Measurements from ENCODE around the gene KCNN4.

KCNN4 gene

GRCh38 chr19:43798026-43798545 lies 17.3 kb upstream of the KCNN4 start:
- no peak overlapping the region for H3K9ac ChIP-seq (ENCODE audit: low read depth, low read length)
- no peaks in the 10 kb centered on the region for H3K4me1 ChIP-seq (ENCODE audit: insufficient read depth, low read length)
- peaks cover 66% of the 10 kb centered on the region for H3K27me3 ChIP-seq (ENCODE audit: insufficient read depth, low read length)
- no peaks in the 10 kb centered on the region for H3K36me3 ChIP-seq (ENCODE audit: insufficient read depth, low read length)
- peak overlapping the region; percentile 65 for H3K4me3 ChIP-seq (ENCODE audit: low read length)
- H3K9me3 ChIP-seq (ENCODE audit: insufficient read depth, low read depth, low read length): no peaks in the 10 kb centered on the region
- H3K27ac ChIP-seq (ENCODE audit: low read depth, low read length): no peak overlapping the region
- 25% methylated on average over 5 of the region's 5 CpGs for WGBS

GRCh38 chr19:43797556-43797955 lies 16.8 kb upstream of the KCNN4 start:
- H3K27ac ChIP-seq (ENCODE audit: low read depth, low read length): no peak overlapping the region
- H3K36me3 ChIP-seq (ENCODE audit: insufficient read depth, low read length): no peaks in the 10 kb centered on the region
- no peak overlapping the region for H3K9ac ChIP-seq (ENCODE audit: low read depth, low read length)
- no peaks in the 10 kb centered on the region for H3K9me3 ChIP-seq (ENCODE audit: insufficient read depth, low read depth, low read length)
- H3K27me3 ChIP-seq (ENCODE audit: insufficient read depth, low read length): peaks cover 68% of the 10 kb centered on the region
- H3K4me3 ChIP-seq (ENCODE audit: low read length): no peak overlapping the region
- 75% methylated on average over 7 of the region's 7 CpGs for whole genome bisulfite sequencing
- H3K4me1 ChIP-seq (ENCODE audit: insufficient read depth, low read length): no peaks in the 10 kb centered on the region

GRCh38 chr19:43797118-43797517 lies 16.3 kb upstream of the KCNN4 start:
- H3K27me3 ChIP-seq (ENCODE audit: insufficient read depth, low read length): peaks cover 68% of the 10 kb centered on the region
- no peak overlapping the region for H3K27ac ChIP-seq (ENCODE audit: low read depth, low read length)
- H3K36me3 ChIP-seq (ENCODE audit: insufficient read depth, low read length): no peaks in the 10 kb centered on the region
- no peak overlapping the region for H3K4me3 ChIP-seq (ENCODE audit: low read length)
- H3K9me3 ChIP-seq (ENCODE audit: insufficient read depth, low read depth, low read length): no peaks in the 10 kb centered on the region
- 60% methylated on average over 5 of the region's 6 CpGs for WGBS
- no peak overlapping the region for H3K9ac ChIP-seq (ENCODE audit: low read depth, low read length)
- no peaks in the 10 kb centered on the region for H3K4me1 ChIP-seq (ENCODE audit: insufficient read depth, low read length)

GRCh38 chr19:43790587-43790986 lies 9.8 kb upstream of the KCNN4 start:
- peaks cover 18% of the 10 kb centered on the region for H3K27me3 ChIP-seq (ENCODE audit: insufficient read depth, low read length)
- H3K9ac ChIP-seq (ENCODE audit: low read depth, low read length): no peak overlapping the region
- H3K9me3 ChIP-seq (ENCODE audit: insufficient read depth, low read depth, low read length): no peaks in the 10 kb centered on the region
- 47% methylated on average over 3 of the region's 3 CpGs for WGBS
- H3K4me1 ChIP-seq (ENCODE audit: insufficient read depth, low read length): no peaks in the 10 kb centered on the region
- H3K36me3 ChIP-seq (ENCODE audit: insufficient read depth, low read length): no peaks in the 10 kb centered on the region
- H3K4me3 ChIP-seq (ENCODE audit: low read length): no peak overlapping the region
- no peak overlapping the region for H3K27ac ChIP-seq (ENCODE audit: low read depth, low read length)

- Histone ChIP-seq H3K27me3 (ENCODE audit: insufficient read depth, low read length) (peaks cover 10% of the 10 kb centered on the region), H3K9ac (ENCODE audit: low read depth, low read length) (no peak overlapping the region), H3K27ac (ENCODE audit: low read depth, low read length) (no peak overlapping the region), H3K4me1 (ENCODE audit: insufficient read depth, low read length) (no peaks in the 10 kb centered on the region), H3K9me3 (ENCODE audit: insufficient read depth, low read depth, low read length) (no peaks in the 10 kb centered on the region), H3K4me3 (ENCODE audit: low read length) (no peak overlapping the region), H3K36me3 (ENCODE audit: insufficient read depth, low read length) (no peaks in the 10 kb centered on the region)
- 12% methylated on average over 3 of the region's 3 CpGs for WGBS
Observed at GRCh38 chr19:43789029-43789428, 8.3 kb upstream of the KCNN4 start.

- Histone ChIP-seq H3K9me3 (ENCODE audit: insufficient read depth, low read depth, low read length) (no peaks in the 10 kb centered on the region), H3K4me1 (ENCODE audit: insufficient read depth, low read length) (no peaks in the 10 kb centered on the region), H3K27me3 (ENCODE audit: insufficient read depth, low read length) (no peaks in the 10 kb centered on the region), H3K4me3 (ENCODE audit: low read length) (no peak overlapping the region), H3K36me3 (ENCODE audit: insufficient read depth, low read length) (no peaks in the 10 kb centered on the region), H3K9ac (ENCODE audit: low read depth, low read length) (no peak overlapping the region), H3K27ac (ENCODE audit: low read depth, low read length) (no peak overlapping the region)
- WGBS: 36% methylated on average over 1 of the region's 1 CpG
Observed at GRCh38 chr19:43786665-43787064, 5.9 kb upstream of the KCNN4 start.

GRCh38 chr19:43784981-43785808 lies 4.4 kb upstream of the KCNN4 start:
- H3K36me3 ChIP-seq (ENCODE audit: insufficient read depth, low read length): no peaks in the 10 kb centered on the region
- no peaks in the 10 kb centered on the region for H3K4me1 ChIP-seq (ENCODE audit: insufficient read depth, low read length)
- no peaks in the 10 kb centered on the region for H3K27me3 ChIP-seq (ENCODE audit: insufficient read depth, low read length)
- H3K4me3 ChIP-seq (ENCODE audit: low read length): no peak overlapping the region
- WGBS: 30% methylated on average over 10 of the region's 10 CpGs
- no peaks in the 10 kb centered on the region for H3K9me3 ChIP-seq (ENCODE audit: insufficient read depth, low read depth, low read length)
- H3K27ac ChIP-seq (ENCODE audit: low read depth, low read length): no peak overlapping the region
- no peak overlapping the region for H3K9ac ChIP-seq (ENCODE audit: low read depth, low read length)

GRCh38 chr19:43784241-43784980 lies 3.6 kb upstream of the KCNN4 start:
- no peak overlapping the region for H3K4me3 ChIP-seq (ENCODE audit: low read length)
- WGBS: 60% methylated on average over 4 of the region's 4 CpGs
- no peaks in the 10 kb centered on the region for H3K36me3 ChIP-seq (ENCODE audit: insufficient read depth, low read length)
- no peaks in the 10 kb centered on the region for H3K27me3 ChIP-seq (ENCODE audit: insufficient read depth, low read length)
- H3K9me3 ChIP-seq (ENCODE audit: insufficient read depth, low read depth, low read length): no peaks in the 10 kb centered on the region
- H3K4me1 ChIP-seq (ENCODE audit: insufficient read depth, low read length): peaks cover 7% of the 10 kb centered on the region
- H3K9ac ChIP-seq (ENCODE audit: low read depth, low read length): no peak overlapping the region
- no peak overlapping the region for H3K27ac ChIP-seq (ENCODE audit: low read depth, low read length)

GRCh38 chr19:43783636-43784035 lies 2.9 kb upstream of the KCNN4 start:
- no peaks in the 10 kb centered on the region for H3K9me3 ChIP-seq (ENCODE audit: insufficient read depth, low read depth, low read length)
- no peak overlapping the region for H3K9ac ChIP-seq (ENCODE audit: low read depth, low read length)
- H3K4me1 ChIP-seq (ENCODE audit: insufficient read depth, low read length): peaks cover 9% of the 10 kb centered on the region
- H3K27ac ChIP-seq (ENCODE audit: low read depth, low read length): no peak overlapping the region
- no peak overlapping the region for H3K4me3 ChIP-seq (ENCODE audit: low read length)
- WGBS: 89% methylated on average over 8 of the region's 8 CpGs
- H3K27me3 ChIP-seq (ENCODE audit: insufficient read depth, low read length): no peaks in the 10 kb centered on the region
- H3K36me3 ChIP-seq (ENCODE audit: insufficient read depth, low read length): no peaks in the 10 kb centered on the region

- Histone ChIP-seq H3K4me3 (ENCODE audit: low read length) (no peak overlapping the region), H3K27me3 (ENCODE audit: insufficient read depth, low read length) (no peaks in the 10 kb centered on the region), H3K9ac (ENCODE audit: low read depth, low read length) (no peak overlapping the region), H3K4me1 (ENCODE audit: insufficient read depth, low read length) (peaks cover 13% of the 10 kb centered on the region), H3K27ac (ENCODE audit: low read depth, low read length) (no peak overlapping the region), H3K36me3 (ENCODE audit: insufficient read depth, low read length) (no peaks in the 10 kb centered on the region), H3K9me3 (ENCODE audit: insufficient read depth, low read depth, low read length) (no peaks in the 10 kb centered on the region)
- 92% methylated on average over 24 of the region's 24 CpGs for WGBS
Observed at GRCh38 chr19:43782689-43783231, 2.0 kb upstream of the KCNN4 start.

GRCh38 chr19:43782311-43782660 lies 1.5 kb upstream of the KCNN4 start:
- Histone ChIP-seq H3K9ac (ENCODE audit: low read depth, low read length) (no peak overlapping the region), H3K4me3 (ENCODE audit: low read length) (no peak overlapping the region), H3K36me3 (ENCODE audit: insufficient read depth, low read length) (no peaks in the 10 kb centered on the region), H3K9me3 (ENCODE audit: insufficient read depth, low read depth, low read length) (no peaks in the 10 kb centered on the region), H3K4me1 (ENCODE audit: insufficient read depth, low read length) (peaks cover 18% of the 10 kb centered on the region), H3K27me3 (ENCODE audit: insufficient read depth, low read length) (no peaks in the 10 kb centered on the region), H3K27ac (ENCODE audit: low read depth, low read length) (no peak overlapping the region)
- WGBS: 82% methylated on average over 7 of the region's 8 CpGs
